MCF 10A (cell line): ENCODE measurements around the gene NAA60. TPM values are rescaled to one million over a fixed set of nuclear protein-coding genes. Genes with fewer than 3 reads are reported as not detected.

Experiments
- BruUV-seq: library from RNA; stranded (reverse); fragments of 400-500 nt; replicated peaks from 2 replicates; lab custom pipeline; 2021; lab: Mats Ljungman, UMichigan
- CTCF ChIA-PET: fragments of 300-600 bp; sonication (Branson Sonifier 250); formaldehyde crosslinking; extraction: SDS; loops from one replicate; lab custom pipeline; 2021; ENCODE audit warnings: antibody characterized with exemption, inconsistent platforms; lab: Yijun Ruan, JAX
- POLR2A ChIA-PET: fragments of 300-600, 350-650 bp; sonication (Branson Sonifier 250); formaldehyde crosslinking; extraction: SDS; loops from one replicate; lab custom pipeline; 2020; ENCODE audit warnings: antibody characterized with exemption, inconsistent platforms; lab: Yijun Ruan, JAX
- DNase-seq: peaks from one replicate; pipeline ENCODE4 v3.0.0-alpha.2; 2018; ENCODE audit not compliant: unreplicated experiment
- H3K27ac Mint-ChIP-seq: one replicate; pipeline ENCODE4 v1.8.0; 2022; ENCODE audit warnings: mild to moderate bottlenecking, low read depth, mixed read lengths; ENCODE audit not compliant: unreplicated experiment
- H3K27me3 Mint-ChIP-seq: one replicate; pipeline ENCODE4 v1.8.0; 2022; ENCODE audit warnings: mixed read lengths; ENCODE audit not compliant: insufficient read depth, unreplicated experiment
- H3K36me3 Mint-ChIP-seq: one replicate; pipeline ENCODE4 v1.8.0; 2022; ENCODE audit warnings: mild to moderate bottlenecking, moderate library complexity, mixed read lengths; ENCODE audit not compliant: insufficient read depth, unreplicated experiment
- H3K4me1 Mint-ChIP-seq: one replicate; pipeline ENCODE4 v1.8.0; 2022; ENCODE audit warnings: mixed read lengths; ENCODE audit not compliant: insufficient read depth, unreplicated experiment
- H3K4me3 Mint-ChIP-seq: one replicate; pipeline ENCODE4 v1.8.0; 2022; ENCODE audit warnings: mild to moderate bottlenecking, moderate library complexity, mixed read lengths; ENCODE audit not compliant: unreplicated experiment
- H3K9me3 Mint-ChIP-seq: one replicate; pipeline ENCODE4 v1.8.0; 2022; ENCODE audit warnings: mixed read lengths; ENCODE audit not compliant: unreplicated experiment
- CTCF ChIP-seq: fragments of 200-600 bp; IDR thresholded peaks from one replicate; pipeline ENCODE4 v1.8.0; 2022; ENCODE audit warnings: antibody characterized with exemption, mild to moderate bottlenecking; ENCODE audit not compliant: unreplicated experiment
- intact Hi-C: fragments of 100-400 bp; cut with micrococcal nuclease; formaldehyde crosslinking; loops from 2 replicates; pipeline ENCODE4 v1.14.1; 2022
- total RNA-seq: library from RNA; stranded (reverse); gene quantifications from 2 replicates; pipeline ENCODE4 v1.2.3, GENCODE V29; 2022

NAA60 gene
- total RNA-seq, 1 experiment from 2014 or later = 38.6 TPM

- no peak for DNase-seq
- no TSS peak for BruUV-seq
- Mint-ChIP-seq H3K4me1 (no peaks in the 10 kb centered on the region), H3K9me3 (no peaks in the 10 kb centered on the region), H3K36me3 (peaks cover 54% of the 10 kb centered on the region), H3K27ac (no peak overlapping the region), H3K27me3 (no peaks in the 10 kb centered on the region), H3K4me3 (no peak overlapping the region)
- ChIA-PET CTCF (no interaction called here), POLR2A (interaction anchor here (0.7 kb wide), 1 partner anchor 10 kb away, joined by 6 read pairs; no protein-coding TSS in a partner anchor)
- no peak for TF ChIP-seq CTCF
- intact Hi-C loops = no loop called here
Observed at GRCh38 chr16:3481696-3482658, 38.5 kb downstream of the NAA60 start.

GRCh38 chr16:3482659-3483241 is 39.3 kb downstream of the NAA60 start:
- DNase-seq = no peak
- ChIA-PET POLR2A (no interaction called here), CTCF (no interaction called here)
- Mint-ChIP-seq H3K4me3 (no peak overlapping the region), H3K4me1 (no peaks in the 10 kb centered on the region), H3K27me3 (no peaks in the 10 kb centered on the region), H3K36me3 (peaks cover 61% of the 10 kb centered on the region), H3K9me3 (no peaks in the 10 kb centered on the region), H3K27ac (no peak overlapping the region)
- no peak for TF ChIP-seq CTCF
- no TSS peak for BruUV-seq
- intact Hi-C loops = no loop called here

GRCh38 chr16:3484318-3485096 is 41.0 kb downstream of the NAA60 start:
- POLR2A ChIA-PET = no interaction called here
- H3K36me3 Mint-ChIP-seq = peaks cover 57% of the 10 kb centered on the region
- H3K4me3 Mint-ChIP-seq = no peak overlapping the region
- no peak overlapping the region for H3K27ac Mint-ChIP-seq
- intact Hi-C loops = no loop called here
- no peaks in the 10 kb centered on the region for H3K27me3 Mint-ChIP-seq
- no peak for DNase-seq
- no TSS peak for BruUV-seq
- no peak for TF ChIP-seq CTCF
- no peaks in the 10 kb centered on the region for H3K4me1 Mint-ChIP-seq
- H3K9me3 Mint-ChIP-seq = no peaks in the 10 kb centered on the region
- CTCF ChIA-PET = interaction anchor here (0.6 to 0.9 kb wide), 3 partner anchors 11 to 310 kb away, joined by 3 to 5 read pairs (median 3); no protein-coding TSS in a partner anchor
